ENCODE results near the gene IGFBP6. TPM values are rescaled to one million over a fixed set of nuclear protein-coding genes. Genes with fewer than 3 reads are reported as not detected.

Gene IGFBP6
- polyA plus RNA-seq, 1 donor from 2014 or later = not detected

- Histone ChIP-seq H4K20me1 (ENCODE audit: insufficient read depth) (no peaks in the 10 kb centered on the region), H3F3A (ENCODE audit: insufficient read depth, low read length, poor library complexity, severe bottlenecking) (no peaks in the 10 kb centered on the region), H3K4me3 (ENCODE audit: low read length) (no peak overlapping the region), H3K9me2 (ENCODE audit: insufficient read depth, low read length) (no peaks in the 10 kb centered on the region), H3K4me2 (ENCODE audit: low read length) (no peak overlapping the region), H3K27ac (ENCODE audit: low read length) (no peak overlapping the region), H3K79me2 (replicated peaks; ENCODE audit: insufficient read depth, low read length) (no peaks in the 10 kb centered on the region), H2AFZ (ENCODE audit: low read depth, low read length) (no peak overlapping the region), H3K9me3 (ENCODE audit: low read length) (no peaks in the 10 kb centered on the region), H3K9ac (ENCODE audit: low read length) (no peak overlapping the region), H3K27me3 (ENCODE audit: insufficient read depth, low read depth, low read length) (no peaks in the 10 kb centered on the region), H3K36me3 (ENCODE audit: insufficient read depth, low read length) (peaks cover 8% of the 10 kb centered on the region)
- TF ChIP-seq RAD21 (conservative IDR thresholded peaks at IDR 0.05) (no peak), CTCF (IDR thresholded peaks at IDR 0.05; ENCODE audit: poor library complexity, severe bottlenecking) (no peak), SMC3 (conservative IDR thresholded peaks at IDR 0.05; ENCODE audit: poor library complexity) (no peak), TAF1 (IDR thresholded peaks at IDR 0.05; ENCODE audit: low read depth) (no peak), EZH2 (IDR thresholded peaks at IDR 0.05; ENCODE audit: borderline replicate concordance, insufficient read depth, low read length, poor library complexity, severe bottlenecking) (no peak), REST (IDR thresholded peaks at IDR 0.05; ENCODE audit: borderline replicate concordance) (no peak), MXI1 (conservative IDR thresholded peaks at IDR 0.05; ENCODE audit: poor library complexity, severe bottlenecking) (no peak), POLR2AphosphoS5 (IDR thresholded peaks at IDR 0.05) (no peak), EP300 (conservative IDR thresholded peaks at IDR 0.05; ENCODE audit: poor library complexity, severe bottlenecking) (no peak)
Measured at GRCh38 chr12:53069621-53070410, 27.7 kb upstream of the IGFBP6 start.

- Histone ChIP-seq H4K20me1 (ENCODE audit: insufficient read depth) (no peaks in the 10 kb centered on the region), H3K4me2 (ENCODE audit: low read length) (no peak overlapping the region), H3K9me2 (ENCODE audit: insufficient read depth, low read length) (no peaks in the 10 kb centered on the region), H3K9me3 (ENCODE audit: low read length) (no peaks in the 10 kb centered on the region), H3K36me3 (ENCODE audit: insufficient read depth, low read length) (peaks cover 8% of the 10 kb centered on the region), H3K9ac (ENCODE audit: low read length) (no peak overlapping the region), H3K27ac (ENCODE audit: low read length) (no peak overlapping the region), H3K79me2 (replicated peaks; ENCODE audit: insufficient read depth, low read length) (no peaks in the 10 kb centered on the region), H3K4me3 (ENCODE audit: low read length) (no peak overlapping the region), H3F3A (ENCODE audit: insufficient read depth, low read length, poor library complexity, severe bottlenecking) (no peaks in the 10 kb centered on the region), H3K27me3 (ENCODE audit: insufficient read depth, low read depth, low read length) (no peaks in the 10 kb centered on the region), H2AFZ (ENCODE audit: low read depth, low read length) (no peak overlapping the region)
- TF ChIP-seq TAF1 (IDR thresholded peaks at IDR 0.05; ENCODE audit: low read depth) (no peak), MXI1 (conservative IDR thresholded peaks at IDR 0.05; ENCODE audit: poor library complexity, severe bottlenecking) (no peak), EZH2 (IDR thresholded peaks at IDR 0.05; ENCODE audit: borderline replicate concordance, insufficient read depth, low read length, poor library complexity, severe bottlenecking) (no peak), RAD21 (conservative IDR thresholded peaks at IDR 0.05) (no peak), POLR2AphosphoS5 (IDR thresholded peaks at IDR 0.05) (no peak), SMC3 (conservative IDR thresholded peaks at IDR 0.05; ENCODE audit: poor library complexity) (no peak), EP300 (conservative IDR thresholded peaks at IDR 0.05; ENCODE audit: poor library complexity, severe bottlenecking) (no peak), REST (IDR thresholded peaks at IDR 0.05; ENCODE audit: borderline replicate concordance) (no peak), CTCF (IDR thresholded peaks at IDR 0.05; ENCODE audit: poor library complexity, severe bottlenecking) (no peak)
Measured at GRCh38 chr12:53070877-53071492, 26.5 kb upstream of the IGFBP6 start.

Measured in neural cell (in vitro differentiated cells).